SK-N-SH (cell line): ENCODE results near the gene GPR158.

Experiments
- EP300 ChIP-seq, 2 experiments: IDR thresholded peaks; 2 replicates each; pipeline versions ENCODE4 v1.4.0 to v1.6.1; 2012; ENCODE audit warnings: borderline replicate concordance in 1 of 2, low read depth in 1 of 2, low read length in 1 of 2
- EZH2phosphoT487 ChIP-seq: fragments of 200-600 bp; sonication (generic); IDR thresholded peaks from 2 replicates; pipeline ENCODE4 v1.6.1; 2017; ENCODE audit warnings: low read depth, mixed run types, mild to moderate bottlenecking, antibody characterized with exemption, moderate library complexity, borderline replicate concordance
- JUND ChIP-seq: IDR thresholded peaks from 2 replicates; pipeline ENCODE4 v1.4.0; 2012
- POLR2AphosphoS5 ChIP-seq: IDR thresholded peaks from 2 replicates; pipeline ENCODE4 v1.6.1; 2012; ENCODE audit warnings: low read depth, low read length
- RAD21 ChIP-seq: IDR thresholded peaks from 2 replicates; pipeline ENCODE4 v1.6.1; 2012; ENCODE audit warnings: mild to moderate bottlenecking, low read length
- RCOR1 ChIP-seq: fragments of 150-350 bp; IDR thresholded peaks from 2 replicates; pipeline ENCODE4 v1.6.1; 2017; ENCODE audit warnings: antibody characterized with exemption, low read length
- SIN3A ChIP-seq: IDR thresholded peaks from 2 replicates; pipeline ENCODE4 v1.6.1; 2012; ENCODE audit warnings: low read depth, mild to moderate bottlenecking, low read length, moderate library complexity, borderline replicate concordance
- TF ChIP-seq, protein P1 (sequence below): fragments of 200-600 bp; sonication (generic); IDR thresholded peaks from 2 replicates; pipeline ENCODE4 v1.6.1; 2017; ENCODE audit warnings: antibody characterized with exemption, mild to moderate bottlenecking, moderate library complexity
- TF ChIP-seq, protein P2 (sequence below): IDR thresholded peaks from 2 replicates; pipeline ENCODE4 v1.4.0; 2012; ENCODE audit warnings: low read depth

DNA sequence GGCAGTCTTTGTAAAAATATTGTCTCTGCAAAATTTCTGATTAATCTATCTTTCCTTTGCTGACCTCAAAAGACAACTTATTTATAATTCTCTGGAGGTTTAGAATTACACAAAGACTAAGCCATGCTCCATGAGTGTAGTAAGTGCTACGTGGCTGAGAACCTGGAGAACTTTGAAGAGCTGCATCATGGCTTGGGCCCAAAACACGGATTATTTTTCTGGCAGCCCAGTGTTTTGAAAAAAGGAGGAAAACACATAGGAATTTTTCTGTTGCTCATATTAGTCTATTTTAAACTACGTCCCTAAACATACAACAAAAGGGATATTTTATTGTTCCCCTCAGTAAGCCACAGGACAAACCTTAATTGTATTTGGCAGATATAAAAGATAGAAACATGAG is 398.5 kb downstream of the GPR158 start:
- TF ChIP-seq POLR2AphosphoS5: no peak
- TF ChIP-seq RCOR1: no peak
- TF ChIP-seq, protein P1, sequence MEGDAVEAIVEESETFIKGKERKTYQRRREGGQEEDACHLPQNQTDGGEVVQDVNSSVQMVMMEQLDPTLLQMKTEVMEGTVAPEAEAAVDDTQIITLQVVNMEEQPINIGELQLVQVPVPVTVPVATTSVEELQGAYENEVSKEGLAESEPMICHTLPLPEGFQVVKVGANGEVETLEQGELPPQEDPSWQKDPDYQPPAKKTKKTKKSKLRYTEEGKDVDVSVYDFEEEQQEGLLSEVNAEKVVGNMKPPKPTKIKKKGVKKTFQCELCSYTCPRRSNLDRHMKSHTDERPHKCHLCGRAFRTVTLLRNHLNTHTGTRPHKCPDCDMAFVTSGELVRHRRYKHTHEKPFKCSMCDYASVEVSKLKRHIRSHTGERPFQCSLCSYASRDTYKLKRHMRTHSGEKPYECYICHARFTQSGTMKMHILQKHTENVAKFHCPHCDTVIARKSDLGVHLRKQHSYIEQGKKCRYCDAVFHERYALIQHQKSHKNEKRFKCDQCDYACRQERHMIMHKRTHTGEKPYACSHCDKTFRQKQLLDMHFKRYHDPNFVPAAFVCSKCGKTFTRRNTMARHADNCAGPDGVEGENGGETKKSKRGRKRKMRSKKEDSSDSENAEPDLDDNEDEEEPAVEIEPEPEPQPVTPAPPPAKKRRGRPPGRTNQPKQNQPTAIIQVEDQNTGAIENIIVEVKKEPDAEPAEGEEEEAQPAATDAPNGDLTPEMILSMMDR: no peak
- TF ChIP-seq, protein P2, sequence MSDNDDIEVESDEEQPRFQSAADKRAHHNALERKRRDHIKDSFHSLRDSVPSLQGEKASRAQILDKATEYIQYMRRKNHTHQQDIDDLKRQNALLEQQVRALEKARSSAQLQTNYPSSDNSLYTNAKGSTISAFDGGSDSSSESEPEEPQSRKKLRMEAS: no peak
- no peak for TF ChIP-seq RAD21
- TF ChIP-seq EZH2phosphoT487: no peak
- no peak for TF ChIP-seq EP300 (IDR thresholded peaks at IDR 0.05; ENCODE audit: borderline replicate concordance in 1 of 2, low read depth in 1 of 2, low read length in 1 of 2)
- TF ChIP-seq JUND: no peak
- no peak for TF ChIP-seq SIN3A
